OCI-LY7 (cell line): ENCODE results near the gene RARG. TPM values are rescaled to one million over a fixed set of nuclear protein-coding genes. Genes with fewer than 3 reads are reported as not detected.

Source experiments
- BruUV-seq: library from RNA; stranded (reverse); fragments of 400-500 nt; replicated peaks from 2 replicates; lab custom pipeline; 2021; lab: Mats Ljungman, UMichigan
- CTCF ChIA-PET: fragments of 300-600 bp; sonication (Branson Sonifier 250); formaldehyde crosslinking; loops from one replicate; lab custom pipeline; 2022; ENCODE audit warnings: antibody characterized with exemption; ENCODE audit not compliant: unreplicated experiment; lab: Charles Lee
- POLR2A ChIA-PET: fragments of 300-600 bp; sonication (Branson Sonifier 250); formaldehyde crosslinking; loops from one replicate; lab custom pipeline; 2022; ENCODE audit warnings: antibody characterized with exemption; lab: Charles Lee
- DNase-seq: peaks from one replicate; pipeline ENCODE4 v3.0.0-alpha.2; 2015; ENCODE audit warnings: low spot score
- H2AFZ ChIP-seq: fragments of 200-600 bp; sonication (generic), shearing (Covaris generic); 2 replicates; pipeline ENCODE4 v1.6.1; 2014; ENCODE audit warnings: mild to moderate bottlenecking, antibody characterized with exemption, low read length, moderate library complexity
- H3K27ac ChIP-seq: fragments of 200-600 bp; sonication (generic); 2 replicates; pipeline ENCODE4 v1.5.1; 2014; ENCODE audit warnings: mixed run types, low read depth, mild to moderate bottlenecking, moderate library complexity, low read length, inconsistent platforms; ENCODE audit not compliant: poor library complexity, severe bottlenecking
- H3K36me3 ChIP-seq: fragments of 200-600 bp; sonication (generic); 2 replicates; pipeline ENCODE4 v1.6.1; 2014; ENCODE audit warnings: mild to moderate bottlenecking, antibody characterized with exemption, low read length, moderate library complexity, mixed read lengths; ENCODE audit not compliant: insufficient read depth
- H3K4me1 ChIP-seq: fragments of 200-600 bp; sonication (generic); 2 replicates; pipeline ENCODE4 v1.5.1; 2014; ENCODE audit warnings: mild to moderate bottlenecking, low read length; ENCODE audit not compliant: insufficient read depth, poor library complexity, severe bottlenecking
- H3K4me2 ChIP-seq: fragments of 200-600 bp; sonication (generic); 2 replicates; pipeline ENCODE4 v1.6.1; 2014; ENCODE audit warnings: mild to moderate bottlenecking, low read length
- H3K4me3 ChIP-seq: fragments of 200-600 bp; sonication (generic); 2 replicates; pipeline ENCODE4 v1.5.1; 2014; ENCODE audit warnings: mild to moderate bottlenecking, low read depth, low read length; ENCODE audit not compliant: poor library complexity, severe bottlenecking
- H3K79me2 ChIP-seq: fragments of 200-600 bp; sonication (generic); 2 replicates; pipeline ENCODE4 v1.6.1; 2016; ENCODE audit warnings: low read depth, mild to moderate bottlenecking, low read length, moderate library complexity, mixed read lengths; ENCODE audit not compliant: insufficient read depth
- H3K9me2 ChIP-seq: fragments of 200-600 bp; sonication (generic); 2 replicates; pipeline ENCODE4 v1.6.1; 2016; ENCODE audit warnings: mild to moderate bottlenecking, low read length, mixed read lengths; ENCODE audit not compliant: insufficient read depth
- H3K9me3 ChIP-seq: fragments of 200-600 bp; sonication (generic); 2 replicates; pipeline ENCODE4 v1.6.1; 2014; ENCODE audit warnings: mild to moderate bottlenecking, mixed run types, low read length, mixed read lengths
- H4K20me1 ChIP-seq: fragments of 200-600 bp; sonication (generic); 2 replicates; pipeline ENCODE4 v1.6.1; 2014; ENCODE audit warnings: mild to moderate bottlenecking, antibody characterized with exemption, low read length, moderate library complexity, mixed read lengths; ENCODE audit not compliant: insufficient read depth
- EZH2phosphoT487 ChIP-seq: fragments of 200-600 bp; sonication (generic); IDR thresholded peaks from 2 replicates; pipeline ENCODE4 v1.6.1; 2018; ENCODE audit warnings: low read depth, borderline replicate concordance, mild to moderate bottlenecking, mixed run types, antibody characterized with exemption, low read length, moderate library complexity, mixed read lengths
- intact Hi-C: fragments of 100-400 bp; cut with micrococcal nuclease; formaldehyde crosslinking; loops from one replicate; pipeline ENCODE4 v1.10.0; 2022; ENCODE audit not compliant: unreplicated experiment
- total RNA-seq, 2 experiments: library from RNA; depleted of rRNA in 1 of 2; stranded (reverse); fragments of >200 nt in 1 of 2; shearing (Covaris generic) in 1 of 2; gene quantifications; 2 replicates each; pipeline ENCODE4 v1.2.3, GENCODE V29; 2014 to 2022
- TF ChIP-seq, protein P1 (sequence below): fragments of 200-600 bp; sonication (generic); conservative IDR thresholded peaks from 2 replicates; pipeline ENCODE4 v1.5.1; 2014; ENCODE audit warnings: mild to moderate bottlenecking, antibody characterized with exemption, low read length, moderate library complexity, mixed read lengths

The RARG gene
- total RNA-seq, 2 experiments from 2014 or later = 7.0 to 8.4 TPM

DNA sequence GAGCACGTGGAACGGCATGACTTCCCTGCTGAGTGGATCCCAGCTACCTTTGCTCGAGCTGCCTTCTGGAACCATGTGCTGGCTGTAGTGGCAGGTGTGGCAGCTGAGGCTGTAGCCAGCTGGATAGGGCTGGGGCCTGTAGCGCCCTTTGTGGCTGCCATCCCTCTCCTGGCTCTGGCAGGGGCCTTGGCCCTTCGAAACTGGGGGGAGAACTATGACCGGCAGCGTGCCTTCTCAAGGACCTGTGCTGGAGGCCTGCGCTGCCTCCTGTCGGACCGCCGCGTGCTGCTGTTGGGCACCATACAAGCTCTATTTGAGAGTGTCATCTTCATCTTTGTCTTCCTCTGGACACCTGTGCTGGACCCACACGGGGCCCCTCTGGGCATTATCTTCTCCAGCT, 21.3 kb upstream of the RARG start:
- Histone ChIP-seq H3K79me2 (peaks cover 12% of the 10 kb centered on the region; the same call in 1 of the 2 replicates), H4K20me1 (no peaks in the 10 kb centered on the region), H3K4me1 (peaks cover 33% of the 10 kb centered on the region), H3K9me2 (no peaks in the 10 kb centered on the region), H3K4me2 (peak overlapping the region; percentile 100), H2AFZ (no peak overlapping the region), H3K4me3 (peak overlapping the region; percentile 91), H3K9me3 (no peaks in the 10 kb centered on the region), H3K36me3 (peaks cover 9% of the 10 kb centered on the region; the same call in 1 of the 2 replicates), H3K27ac (no peak overlapping the region)
- DNase-seq = no peak
- ChIA-PET CTCF (interaction anchor here (1.4 kb wide), 1 partner anchor 39 kb away, joined by 4 read pairs; no protein-coding TSS in a partner anchor), POLR2A (interaction anchor here (0.8 to 2.6 kb wide), 3 partner anchors 14 to 72 kb away, joined by 3 to 20 read pairs (median 6); partner anchors contain the start of genes CSAD and ESPL1)
- no TSS peak for BruUV-seq
- intact Hi-C loops = loop anchor here (2.0 kb wide), 2 partner anchors 32 to 42 kb away; partner anchors contain the start of gene PFDN5
- no peak for TF ChIP-seq EZH2phosphoT487
- TF ChIP-seq, protein P1, sequence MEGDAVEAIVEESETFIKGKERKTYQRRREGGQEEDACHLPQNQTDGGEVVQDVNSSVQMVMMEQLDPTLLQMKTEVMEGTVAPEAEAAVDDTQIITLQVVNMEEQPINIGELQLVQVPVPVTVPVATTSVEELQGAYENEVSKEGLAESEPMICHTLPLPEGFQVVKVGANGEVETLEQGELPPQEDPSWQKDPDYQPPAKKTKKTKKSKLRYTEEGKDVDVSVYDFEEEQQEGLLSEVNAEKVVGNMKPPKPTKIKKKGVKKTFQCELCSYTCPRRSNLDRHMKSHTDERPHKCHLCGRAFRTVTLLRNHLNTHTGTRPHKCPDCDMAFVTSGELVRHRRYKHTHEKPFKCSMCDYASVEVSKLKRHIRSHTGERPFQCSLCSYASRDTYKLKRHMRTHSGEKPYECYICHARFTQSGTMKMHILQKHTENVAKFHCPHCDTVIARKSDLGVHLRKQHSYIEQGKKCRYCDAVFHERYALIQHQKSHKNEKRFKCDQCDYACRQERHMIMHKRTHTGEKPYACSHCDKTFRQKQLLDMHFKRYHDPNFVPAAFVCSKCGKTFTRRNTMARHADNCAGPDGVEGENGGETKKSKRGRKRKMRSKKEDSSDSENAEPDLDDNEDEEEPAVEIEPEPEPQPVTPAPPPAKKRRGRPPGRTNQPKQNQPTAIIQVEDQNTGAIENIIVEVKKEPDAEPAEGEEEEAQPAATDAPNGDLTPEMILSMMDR = no peak

DNA sequence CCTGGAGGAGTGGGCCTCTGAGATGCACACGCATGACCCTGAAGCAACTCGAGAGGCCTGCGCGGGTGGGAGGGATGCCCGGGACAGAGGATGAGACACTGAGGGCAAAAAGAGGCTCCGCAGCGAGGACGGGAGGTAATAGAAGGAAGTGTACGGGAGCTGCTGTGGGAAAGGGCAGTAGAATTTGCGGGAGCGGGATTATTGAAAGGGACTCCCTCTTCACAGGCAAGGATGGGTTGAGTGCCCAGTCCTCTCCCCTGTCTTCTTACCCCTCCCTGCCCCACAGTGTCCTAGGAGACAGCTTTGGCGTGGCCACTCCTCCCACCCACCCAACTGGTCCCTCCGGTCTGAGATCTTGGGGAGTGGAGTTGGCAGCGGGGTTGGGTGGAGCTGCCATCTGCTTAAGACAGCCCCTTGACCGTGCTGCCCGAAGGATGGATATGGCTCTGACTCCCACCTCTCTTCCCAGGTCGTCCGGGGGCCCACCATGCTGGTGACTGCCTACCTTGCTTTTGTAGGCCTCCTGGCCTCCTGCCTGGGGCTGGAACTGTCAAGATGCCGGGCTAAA, 20.4 kb upstream of the RARG start:
- Histone ChIP-seq H3K9me2 (no peaks in the 10 kb centered on the region), H4K20me1 (no peaks in the 10 kb centered on the region), H3K4me1 (peaks cover 33% of the 10 kb centered on the region), H3K79me2 (peaks cover 12% of the 10 kb centered on the region; the same call in 1 of the 2 replicates), H3K9me3 (no peaks in the 10 kb centered on the region), H2AFZ (peak overlapping the region; percentile 52; the same call in 1 of the 2 replicates), H3K36me3 (peaks cover 9% of the 10 kb centered on the region; the same call in 1 of the 2 replicates), H3K4me3 (peak overlapping the region; percentile 91), H3K4me2 (peak overlapping the region; percentile 100), H3K27ac (peak overlapping the region; percentile 38)
- ChIA-PET CTCF (interaction anchor here (1.2 to 1.4 kb wide), 2 partner anchors 15 to 38 kb away, joined by 4 read pairs; partner anchors contain the start of gene ESPL1), POLR2A (interaction anchor here (0.8 to 2.6 kb wide), 4 partner anchors 15 to 71 kb away, joined by 3 to 20 read pairs (median 4); partner anchors contain the start of genes CSAD, ESPL1 and ITGB7)
- TF ChIP-seq, protein P1 = peak; percentile 26; the same call in 1 of the 2 replicates
- no peak for TF ChIP-seq EZH2phosphoT487
- intact Hi-C loops = loop anchor here (2.0 kb wide), 2 partner anchors 32 to 42 kb away; partner anchors contain the start of gene PFDN5
- BruUV-seq = no TSS peak
- no peak for DNase-seq
